HEK293 (cell line): Measurements from ENCODE around the gene CABLES2.
A peak's percentile ranks its signal among the peaks of the same experiment; 100 is the strongest.

Experiments
- CTCF ChIA-PET: fragments of 350-600 bp; formaldehyde crosslinking; extraction: SDS; loops from one replicate; lab custom pipeline; 2021; ENCODE audit warnings: antibody characterized with exemption; lab: Yijun Ruan, JAX
- POLR2A ChIA-PET: fragments of 300-600 bp; formaldehyde crosslinking; extraction: SDS; loops from one replicate; lab custom pipeline; 2020; ENCODE audit warnings: antibody characterized with exemption, inconsistent platforms; lab: Yijun Ruan, JAX
- H3K27ac ChIP-seq: fragments of 200-500 bp; sonication (Bioruptor generic); 2 replicates; pipeline ENCODE4 v1.5.1; 2014; ENCODE audit warnings: low read depth, low read length, control low read depth, inconsistent platforms; ENCODE audit errors: extremely low read depth
- H3K36me3 ChIP-seq, 2 experiments: fragments of 200-500 bp in 1 of 2; sonication (Bioruptor generic) in 1 of 2; 1 replicate in 1 of 2; 2 replicates in 1 of 2; pipeline ENCODE4 v1.5.1; 2014 to 2017; ENCODE audit warnings: inconsistent platforms in 2 of 2, low read length in 2 of 2; ENCODE audit not compliant: control insufficient read depth in 2 of 2, insufficient read depth in 1 of 2
- H3K4me1 ChIP-seq: fragments of 200-500 bp; sonication (Bioruptor generic); 2 replicates; pipeline ENCODE4 v1.5.1; 2014; ENCODE audit warnings: mild to moderate bottlenecking, low read length, inconsistent platforms; ENCODE audit not compliant: control insufficient read depth, insufficient read depth
- H3K4me3 ChIP-seq: 2 replicates; pipeline ENCODE4 v1.5.1; 2011; ENCODE audit warnings: low read depth, mild to moderate bottlenecking, control low read depth, low read length, moderate library complexity
- H3K9me3 ChIP-seq: fragments of 200-500 bp; sonication (Bioruptor generic); 2 replicates; pipeline ENCODE4 v1.5.1; 2014; ENCODE audit warnings: low read depth, low read length, inconsistent platforms; ENCODE audit not compliant: control insufficient read depth, insufficient read depth
- GLIS2 ChIP-seq: fragments of 450-650 bp; formaldehyde crosslinking; IDR thresholded peaks from 2 replicates; pipeline ENCODE4 v1.5.1; 2016; ENCODE audit warnings: missing biosample characterization, missing genetic modification characterization
- HIC1 ChIP-seq: fragments of 450-650 bp; formaldehyde crosslinking; IDR thresholded peaks from 2 replicates; pipeline ENCODE4 v1.5.1; 2016; ENCODE audit warnings: missing biosample characterization, missing genetic modification characterization
- KLF7 ChIP-seq: fragments of 450-650 bp; formaldehyde crosslinking; IDR thresholded peaks from 2 replicates; pipeline ENCODE4 v1.5.1; 2016; ENCODE audit warnings: missing biosample characterization, missing genetic modification characterization, borderline replicate concordance
- MYNN ChIP-seq: fragments of 450-650 bp; formaldehyde crosslinking; IDR thresholded peaks from 2 replicates; pipeline ENCODE4 v1.5.1; 2016; ENCODE audit warnings: missing biosample characterization, missing genetic modification characterization, borderline replicate concordance
- PATZ1 ChIP-seq: fragments of 450-650 bp; formaldehyde crosslinking; IDR thresholded peaks from 2 replicates; pipeline ENCODE4 v1.5.1; 2016; ENCODE audit warnings: missing biosample characterization, missing genetic modification characterization
- SP2 ChIP-seq: fragments of 450-650 bp; formaldehyde crosslinking; IDR thresholded peaks from 2 replicates; pipeline ENCODE4 v1.5.1; 2016; ENCODE audit warnings: missing biosample characterization, missing genetic modification characterization
- ZBTB48 ChIP-seq: fragments of 450-650 bp; formaldehyde crosslinking; IDR thresholded peaks from 2 replicates; pipeline ENCODE4 v1.5.1; 2016; ENCODE audit warnings: missing biosample characterization, missing genetic modification characterization
- ZBTB8A ChIP-seq: fragments of 450-650 bp; formaldehyde crosslinking; IDR thresholded peaks from 2 replicates; pipeline ENCODE4 v1.5.1; 2016; ENCODE audit warnings: missing biosample characterization, missing genetic modification characterization
- ZIC2 ChIP-seq: fragments of 450-650 bp; formaldehyde crosslinking; IDR thresholded peaks from 2 replicates; pipeline ENCODE4 v1.5.1; 2016; ENCODE audit warnings: missing biosample characterization, missing genetic modification characterization
- ZNF114 ChIP-seq: fragments of 450-650 bp; formaldehyde crosslinking; IDR thresholded peaks from 2 replicates; pipeline ENCODE4 v1.5.0; 2017; ENCODE audit warnings: missing biosample characterization, missing genetic modification characterization
- ZNF174 ChIP-seq: fragments of 450-650 bp; formaldehyde crosslinking; IDR thresholded peaks from 2 replicates; pipeline ENCODE4 v1.5.0; 2017; ENCODE audit warnings: missing biosample characterization, mild to moderate bottlenecking, missing genetic modification characterization
- ZNF175 ChIP-seq: fragments of 450-650 bp; formaldehyde crosslinking; IDR thresholded peaks from 2 replicates; pipeline ENCODE4 v1.5.1; 2016; ENCODE audit warnings: missing biosample characterization, missing genetic modification characterization
- ZNF214 ChIP-seq: fragments of 450-650 bp; formaldehyde crosslinking; IDR thresholded peaks from 2 replicates; pipeline ENCODE4 v1.5.1; 2017; ENCODE audit warnings: missing biosample characterization, mild to moderate bottlenecking, missing genetic modification characterization, borderline replicate concordance
- ZNF341 ChIP-seq: fragments of 450-650 bp; formaldehyde crosslinking; IDR thresholded peaks from 2 replicates; pipeline ENCODE4; 2016; ENCODE audit warnings: low read depth, missing biosample characterization, missing genetic modification characterization
- ZNF555 ChIP-seq: fragments of 450-650 bp; formaldehyde crosslinking; conservative IDR thresholded peaks from 2 replicates; pipeline ENCODE4 v1.5.1; 2017; ENCODE audit warnings: missing biosample characterization, mild to moderate bottlenecking, missing genetic modification characterization, inconsistent platforms
- ZNF558 ChIP-seq: fragments of 450-650 bp; formaldehyde crosslinking; IDR thresholded peaks from 2 replicates; pipeline ENCODE4 v1.5.1; 2016; ENCODE audit warnings: missing biosample characterization, missing genetic modification characterization
- ZNF645 ChIP-seq: fragments of 450-650 bp; formaldehyde crosslinking; IDR thresholded peaks from 2 replicates; pipeline ENCODE4; 2016; ENCODE audit warnings: missing biosample characterization, missing genetic modification characterization
- ZNF660 ChIP-seq: fragments of 450-650 bp; IDR thresholded peaks from 2 replicates; pipeline ENCODE4 v1.5.1; 2018; ENCODE audit warnings: missing biosample characterization, mild to moderate bottlenecking, missing genetic modification characterization
- ZNF776 ChIP-seq: fragments of 450-650 bp; formaldehyde crosslinking; IDR thresholded peaks from 2 replicates; pipeline ENCODE4 v1.5.0; 2017; ENCODE audit warnings: missing biosample characterization, missing genetic modification characterization, borderline replicate concordance
- ZNF792 ChIP-seq: fragments of 450-650 bp; formaldehyde crosslinking; IDR thresholded peaks from 2 replicates; pipeline ENCODE4 v1.5.1; 2016; ENCODE audit warnings: missing biosample characterization, missing genetic modification characterization

Gene CABLES2

GRCh38 chr20:62370807-62371587 lies 36.1 kb downstream of the CABLES2 start:
- Histone ChIP-seq H3K9me3 (no peaks in the 10 kb centered on the region), H3K27ac (peak overlapping the region; percentile 57; the same call in 1 of the 2 replicates), H3K4me3 (no peak overlapping the region), H3K4me1 (peaks cover 30% of the 10 kb centered on the region), H3K36me3 (no peaks in the 10 kb centered on the region)
- TF ChIP-seq KLF7 (no peak), ZNF645 (no peak), ZNF776 (tag by site-specific recombination) (no peak), ZNF175 (tag by site-specific recombination) (no peak), ZBTB8A (tag by site-specific recombination) (peak; percentile 58), ZNF214 (tag by site-specific recombination) (no peak), ZNF792 (tag by site-specific recombination) (no peak), GLIS2 (tag by site-specific recombination) (no peak), ZNF114 (tag by site-specific recombination) (no peak), HIC1 (tag by site-specific recombination) (peak; percentile 27; the same call in 1 of the 2 replicates), ZIC2 (tag by site-specific recombination) (peak; percentile 31; the same call in 1 of the 2 replicates), ZBTB48 (tag by site-specific recombination) (peak; percentile 12; the same call in 1 of the 2 replicates), ZNF341 (tag by site-specific recombination) (peak; percentile 28; the same call in 1 of the 2 replicates), ZNF555 (tag by site-specific recombination) (no peak), MYNN (no peak), ZNF660 (tag by site-specific recombination) (no peak), ZNF174 (tag by site-specific recombination) (no peak), ZNF558 (tag by site-specific recombination) (no peak), PATZ1 (tag by site-specific recombination) (peak; percentile 40; the same call in 1 of the 2 replicates), SP2 (peak; percentile 32)
- ChIA-PET POLR2A (interaction anchor here (3.6 kb wide), 1 partner anchor 11 kb away, joined by 14 read pairs; no protein-coding TSS in a partner anchor), CTCF (interaction anchor here (4.6 kb wide), 1 partner anchor 12 kb away, joined by 25 read pairs; no protein-coding TSS in a partner anchor)
